Middle frontal gyrus (tissue), 1 donor: ENCODE results near the gene NRP1.
"Not testable (repeated sequence)": the region's sequence is repeated elsewhere in the genome, so short reads cannot be mapped to it uniquely, and the experiment has no call there.

Source experiments
- DNase-seq: peaks from one replicate; pipeline ENCODE4 v3.0.0-alpha.2; 2015; ENCODE audit warnings: low spot score; ENCODE audit errors: extremely low spot score

Gene NRP1

DNA sequence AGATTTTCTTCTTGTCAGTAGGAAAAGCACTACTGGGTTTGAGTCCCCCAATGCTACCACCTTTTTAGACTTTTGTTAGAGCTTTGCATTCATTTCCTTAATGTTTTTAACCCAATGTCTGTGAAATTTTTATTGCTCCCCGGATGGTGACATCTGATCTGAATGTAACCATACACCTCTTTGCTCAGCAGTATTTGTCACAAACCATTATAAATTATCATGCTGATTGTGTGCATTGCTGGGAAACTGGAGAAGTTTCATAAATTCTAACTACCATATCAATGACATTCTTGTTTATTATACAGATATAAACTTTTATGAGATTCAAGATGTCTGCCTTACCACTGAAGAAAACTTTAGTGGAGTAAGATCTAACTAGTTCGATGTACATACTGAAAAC lies 8.5 kb downstream of the NRP1 start:
- DNase-seq: no peak

- no peak for DNase-seq
These were observed 10.7 kb downstream of the NRP1 start for GRCh38 chr10:33323721-33324120.

- DNase-seq: no peak
These were observed 13.0 kb downstream of the NRP1 start for GRCh38 chr10:33321516-33321915.

GRCh38 chr10:33320288-33320687 lies 14.2 kb downstream of the NRP1 start:
- no peak for DNase-seq

GRCh38 chr10:33315891-33316290 lies 18.6 kb downstream of the NRP1 start:
- DNase-seq: no peak

DNA sequence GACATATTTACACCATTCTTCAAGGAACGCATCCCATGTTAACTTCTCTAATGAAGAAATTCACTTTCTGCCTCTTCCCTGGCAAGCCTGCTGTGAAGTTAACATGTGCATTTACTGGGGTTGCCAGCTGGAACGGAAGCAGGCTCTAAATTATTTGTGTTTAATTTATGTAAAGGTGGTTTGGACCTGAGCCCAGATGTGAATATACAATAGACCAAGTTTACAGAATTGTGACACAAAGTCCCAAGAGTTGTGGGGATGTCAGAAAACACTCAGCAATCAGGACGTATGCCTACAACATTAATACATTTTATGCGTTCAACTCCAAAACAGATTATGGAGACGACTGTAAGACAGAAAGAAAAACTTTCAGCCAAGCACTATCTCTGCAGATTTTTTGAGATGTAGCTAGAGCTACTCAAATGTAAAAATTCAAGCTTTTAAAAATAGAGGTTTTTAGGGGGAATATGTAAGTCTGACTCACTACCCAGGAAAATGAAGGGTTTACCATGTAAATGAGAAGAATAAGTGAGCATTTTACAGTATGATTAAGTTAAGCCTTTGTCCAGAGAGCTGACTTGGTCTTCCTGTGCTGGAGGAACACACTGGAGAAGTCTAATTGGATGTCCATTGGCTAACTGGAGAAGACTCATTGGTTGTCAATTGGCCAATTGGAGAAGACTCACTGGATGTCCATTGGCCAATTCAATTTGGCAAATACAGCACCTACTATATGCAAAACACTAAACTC lies 19.5 kb downstream of the NRP1 start:
- DNase-seq: no peak

DNA sequence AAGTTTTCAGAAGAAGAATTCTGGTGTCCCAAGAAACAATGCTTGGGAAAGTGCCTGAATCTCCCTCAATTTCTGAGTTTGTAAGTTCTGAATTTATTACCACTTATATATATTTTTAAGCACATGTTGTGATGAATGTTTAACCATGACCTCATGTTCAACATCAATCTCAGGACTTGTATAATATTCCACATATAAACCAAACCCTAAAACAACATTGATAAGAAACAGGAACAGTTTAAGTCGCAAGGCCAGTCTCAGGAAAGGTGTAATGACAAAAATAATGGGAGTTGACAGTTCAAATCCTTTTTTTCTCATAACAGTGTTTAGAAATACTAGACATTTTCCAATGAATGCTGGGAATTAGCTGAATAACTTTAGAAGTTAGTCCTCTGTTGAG lies 22.8 kb downstream of the NRP1 start:
- DNase-seq: no peak

- DNase-seq: no peak
These were observed 23.6 kb downstream of the NRP1 start for GRCh38 chr10:33310853-33311252.

GRCh38 chr10:33309406-33309805 lies 25.1 kb downstream of the NRP1 start:
- DNase-seq: no peak

GRCh38 chr10:33307835-33308234 lies 26.6 kb downstream of the NRP1 start:
- no peak for DNase-seq

- DNase-seq: no peak
These were observed 27.6 kb downstream of the NRP1 start for GRCh38 chr10:33306701-33307519.

GRCh38 chr10:33306126-33306525 lies 28.3 kb downstream of the NRP1 start:
- DNase-seq: no peak

DNA sequence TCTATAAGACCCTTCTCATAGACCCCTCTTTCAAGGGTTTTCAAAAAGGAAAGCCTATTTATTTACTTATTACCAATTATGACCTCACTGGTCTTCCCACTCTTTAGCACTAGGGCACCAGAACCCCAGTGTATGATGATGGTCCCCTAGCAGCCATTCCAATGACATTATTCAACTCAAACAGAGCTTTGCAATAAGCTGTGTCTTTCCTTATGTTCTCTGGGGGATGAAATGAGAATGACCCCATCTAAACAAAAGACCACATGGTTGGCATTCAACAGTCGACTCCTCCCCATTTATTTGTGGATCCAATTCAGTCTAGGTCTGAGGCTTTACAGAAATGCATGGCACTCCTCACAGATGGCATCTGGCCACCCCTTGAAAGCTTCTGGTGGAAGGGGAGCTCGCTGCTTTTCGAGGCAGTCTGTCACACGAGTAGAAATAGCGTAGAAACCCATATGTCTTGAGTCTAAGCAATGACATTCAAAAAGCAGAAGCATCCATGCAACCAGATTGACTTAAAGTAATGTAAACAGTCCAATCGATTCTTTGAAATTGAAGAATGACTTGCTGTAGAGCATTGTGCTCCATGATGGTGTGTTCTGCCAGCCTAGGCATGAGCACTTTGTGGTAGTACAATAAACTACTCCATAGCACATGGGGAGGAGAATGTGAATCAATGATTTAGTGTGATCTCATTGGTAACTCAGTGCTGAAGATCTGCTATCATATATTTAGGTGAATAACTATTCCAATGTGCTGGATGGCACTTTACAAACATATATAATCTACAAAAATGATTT lies 29.8 kb downstream of the NRP1 start:
- DNase-seq: no peak

DNA sequence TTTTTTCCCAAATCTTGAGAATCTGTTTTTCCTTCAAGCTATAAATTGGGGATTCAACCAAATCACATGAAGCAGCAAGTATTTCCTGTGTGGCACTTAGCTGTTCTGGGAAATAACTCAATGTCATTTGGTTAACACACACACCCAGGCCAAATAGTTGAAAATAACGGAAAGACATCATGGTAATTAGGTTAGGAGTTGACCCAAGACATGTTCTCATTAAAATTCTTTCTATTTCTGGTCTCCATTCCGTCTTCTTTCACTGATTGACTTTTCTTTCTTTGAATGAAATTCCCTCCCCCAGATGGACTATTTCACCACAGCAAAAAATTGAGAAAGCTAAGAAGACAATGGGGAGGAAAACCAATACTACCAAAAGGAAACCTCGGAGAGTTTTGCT lies 30.5 kb downstream of the NRP1 start:
- no peak for DNase-seq

GRCh38 chr10:33302208-33302829 lies 32.1 kb downstream of the NRP1 start:
- no peak for DNase-seq

GRCh38 chr10:33301097-33301789 lies 33.2 kb downstream of the NRP1 start:
- DNase-seq: no peak

DNA sequence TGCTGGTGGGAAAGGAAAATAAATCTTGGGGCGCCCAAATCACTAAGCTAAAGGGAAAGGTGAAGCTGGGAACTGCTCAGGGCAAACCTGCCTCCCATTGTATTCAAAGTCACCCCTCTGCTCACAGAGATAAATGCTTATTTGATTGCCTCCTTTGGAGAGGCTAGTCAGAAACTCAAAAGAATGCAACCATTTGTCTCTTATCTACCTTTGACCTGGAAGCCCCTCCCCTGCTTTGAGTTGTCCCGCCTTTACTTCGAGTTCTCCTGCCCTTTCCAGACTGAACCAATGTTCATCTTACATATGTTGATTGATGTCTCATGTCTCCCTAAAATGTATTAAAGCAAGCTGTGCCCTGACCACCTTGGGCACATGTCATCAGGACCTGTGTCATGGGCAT lies 33.9 kb downstream of the NRP1 start:
- DNase-seq: not testable (repeated sequence)

DNA sequence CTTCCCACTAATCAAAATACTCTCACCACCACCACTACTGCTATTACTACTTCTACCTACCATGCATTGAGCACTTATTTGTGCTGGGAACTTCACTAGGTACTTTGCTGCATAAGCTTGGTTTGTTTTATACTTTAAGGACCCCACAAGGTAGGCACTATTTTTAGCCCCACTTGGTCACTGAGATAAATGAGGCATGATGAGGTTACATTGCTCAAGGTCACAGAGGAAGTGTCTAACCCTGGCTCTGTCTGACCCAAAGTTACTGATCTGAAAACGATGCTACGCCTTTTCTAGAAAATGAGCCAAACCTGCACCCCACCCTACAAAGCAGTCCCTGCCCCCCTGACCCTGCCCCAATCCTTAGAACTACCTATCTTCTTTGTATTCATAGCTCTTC lies 35.6 kb downstream of the NRP1 start:
- DNase-seq: no peak

- no peak for DNase-seq
These were observed 36.4 kb downstream of the NRP1 start for GRCh38 chr10:33298110-33298509.

DNA sequence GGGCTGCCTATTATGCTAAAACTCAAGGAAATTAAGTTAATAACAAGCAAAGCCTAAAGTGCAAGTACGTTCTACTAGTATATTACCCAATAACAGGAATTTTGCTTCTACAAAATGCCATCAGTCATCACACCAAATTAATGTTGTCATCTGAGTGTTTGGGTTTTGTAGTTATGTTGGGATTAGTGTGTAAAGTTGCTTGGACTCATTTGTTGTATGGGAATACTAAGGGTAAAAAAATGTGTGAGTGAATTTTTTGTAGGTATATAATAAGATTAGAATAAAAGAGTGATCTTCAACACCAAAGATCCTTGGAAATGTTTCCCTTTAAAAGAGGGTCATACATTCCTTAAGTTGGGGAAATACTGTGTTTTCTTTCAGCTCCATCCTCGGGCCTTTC lies 38.6 kb downstream of the NRP1 start:
- DNase-seq: no peak
